ENCODE measurements around the gene KCNMB1.
A peak's percentile ranks its signal among the peaks of the same experiment; 100 is the strongest.
"Not testable (repeated sequence)": the region's sequence is repeated elsewhere in the genome, so short reads cannot be mapped to it uniquely, and the experiment has no call there.

The KCNMB1 gene

DNA sequence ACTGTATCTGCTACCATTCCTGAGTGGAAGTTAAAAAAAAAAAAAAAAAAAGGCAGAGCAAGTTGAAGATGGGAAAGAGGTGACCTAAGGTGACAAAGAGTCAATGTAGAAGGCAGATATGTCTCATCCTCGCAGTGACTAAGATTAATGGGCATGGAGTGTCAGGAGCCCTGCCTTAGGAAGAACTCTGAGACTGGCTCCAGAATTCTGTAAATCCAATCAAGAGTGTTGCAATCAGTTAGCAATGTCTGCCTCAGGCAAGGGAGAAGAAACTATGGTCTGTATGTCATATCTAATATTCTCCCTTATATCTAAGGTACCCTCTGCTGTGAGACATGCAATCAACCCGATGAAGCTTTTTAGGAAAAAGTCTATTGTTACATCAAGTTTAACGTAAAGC lies 24.7 kb upstream of the KCNMB1 start:
- DNase-seq = no peak

DNA sequence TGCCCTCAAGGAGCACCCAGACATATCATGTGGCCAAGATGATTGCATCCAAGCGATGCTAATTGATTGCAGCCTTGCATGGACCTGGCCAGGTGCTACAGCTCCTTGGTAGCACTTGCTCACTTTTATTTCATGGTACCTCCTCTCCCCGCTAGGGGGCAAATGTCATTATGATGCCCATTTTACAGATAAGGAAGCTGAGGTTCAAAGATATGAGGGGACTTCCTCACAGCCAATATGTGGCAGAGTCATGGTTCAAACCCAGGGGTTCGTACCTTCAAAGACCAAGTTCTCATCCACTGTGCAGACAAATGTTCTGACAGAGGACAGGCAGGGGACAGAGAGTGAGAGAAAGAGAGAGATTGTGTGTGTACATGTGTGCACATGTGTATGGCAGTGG lies 21.9 kb upstream of the KCNMB1 start:
- DNase-seq = no peak

DNA sequence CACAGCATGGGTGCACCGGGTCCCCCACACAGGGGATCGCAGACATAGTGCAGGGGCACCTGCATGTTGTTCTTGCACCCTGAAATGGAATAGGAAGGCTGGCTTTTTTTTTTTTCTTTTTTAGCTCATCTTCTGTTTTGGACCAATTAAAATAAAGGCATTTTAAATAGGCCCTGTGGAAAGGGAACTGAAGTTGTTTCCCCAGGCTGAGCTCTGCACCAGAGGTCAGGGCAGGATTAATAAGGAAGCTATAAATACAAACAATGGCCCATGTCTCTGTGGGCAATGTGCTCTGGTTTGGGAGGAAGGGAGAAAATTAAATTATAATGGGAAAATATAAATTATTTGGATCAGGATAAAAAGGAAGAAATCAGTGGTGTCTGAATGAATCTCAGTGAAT lies 21.2 kb upstream of the KCNMB1 start:
- DNase-seq = no peak

DNA sequence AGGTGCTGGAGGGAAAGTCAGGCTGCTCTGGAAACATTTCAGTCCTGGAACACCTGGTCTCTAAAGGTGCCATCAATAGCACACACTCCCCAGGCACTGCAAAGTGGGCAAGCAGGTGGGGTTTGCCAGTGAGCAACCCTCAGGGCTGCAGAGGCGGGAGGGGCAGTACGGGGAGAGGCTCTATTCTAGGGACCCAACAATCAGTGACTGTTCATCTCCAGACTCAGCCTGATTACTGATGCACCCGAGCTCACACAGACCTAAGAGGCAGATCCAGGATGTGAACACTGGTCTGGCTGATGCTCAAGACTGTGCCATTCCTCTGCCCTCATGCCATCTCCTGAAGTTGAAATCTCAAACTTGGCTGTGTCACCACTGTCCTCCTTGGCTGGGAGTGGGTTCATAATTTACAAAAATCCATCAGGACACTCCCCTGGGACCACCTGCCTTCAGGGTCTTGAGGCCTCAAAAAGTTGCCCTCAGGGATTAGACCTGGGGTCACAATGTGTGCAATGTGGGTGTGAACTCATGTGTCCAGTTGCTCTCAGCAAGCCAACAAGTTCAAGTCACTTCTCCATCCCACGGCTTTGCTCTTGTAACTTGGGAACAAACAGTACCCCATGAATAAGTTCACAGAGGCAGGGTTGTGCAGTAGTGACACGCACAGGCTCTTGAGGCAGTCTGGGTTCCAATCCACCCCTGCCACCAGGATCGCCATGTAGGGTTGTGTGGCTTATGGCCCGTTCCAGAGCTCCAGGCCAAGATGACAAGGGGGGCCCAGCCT lies 19.9 kb upstream of the KCNMB1 start:
- no peak for DNase-seq

DNA sequence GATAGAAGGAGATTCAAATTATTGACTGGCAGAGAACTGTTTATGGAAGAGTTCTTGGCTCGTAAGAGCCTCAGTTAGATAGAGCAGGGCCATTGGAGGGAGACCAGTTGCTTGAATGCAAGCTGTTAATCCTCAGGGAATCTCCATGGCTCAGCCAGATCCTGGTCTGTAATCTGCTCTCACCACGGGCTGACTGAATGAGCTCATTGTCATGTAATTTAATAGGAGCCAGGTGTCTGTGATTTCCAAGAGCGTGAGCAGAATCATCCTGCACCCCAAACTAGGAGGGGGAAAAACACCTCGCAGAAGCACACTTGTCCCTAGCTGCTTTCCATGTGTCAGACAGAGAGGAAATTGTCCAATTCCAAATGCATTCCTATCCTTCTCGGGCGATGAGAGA lies 19.1 kb upstream of the KCNMB1 start:
- peak; percentile 33 for DNase-seq

DNA sequence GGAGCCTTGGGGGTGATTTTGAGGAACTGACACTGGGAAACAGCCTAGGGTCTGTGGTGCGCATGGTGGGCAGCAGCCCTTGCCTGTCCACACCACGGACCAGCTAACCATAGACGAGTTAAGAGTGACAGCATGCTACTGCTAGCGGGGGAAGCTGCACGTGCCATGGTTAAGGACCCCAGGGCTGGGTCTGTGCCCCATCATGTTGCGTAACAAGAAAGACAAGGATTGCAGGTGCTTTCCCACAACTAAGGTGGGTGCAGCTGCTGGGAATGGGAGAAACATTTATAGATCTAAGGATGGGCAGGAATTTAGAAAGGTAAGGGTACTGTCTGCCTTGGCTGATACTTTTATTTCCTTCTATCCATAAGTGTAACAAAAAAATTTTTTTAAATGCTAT lies 17.9 kb upstream of the KCNMB1 start:
- no peak for DNase-seq

DNA sequence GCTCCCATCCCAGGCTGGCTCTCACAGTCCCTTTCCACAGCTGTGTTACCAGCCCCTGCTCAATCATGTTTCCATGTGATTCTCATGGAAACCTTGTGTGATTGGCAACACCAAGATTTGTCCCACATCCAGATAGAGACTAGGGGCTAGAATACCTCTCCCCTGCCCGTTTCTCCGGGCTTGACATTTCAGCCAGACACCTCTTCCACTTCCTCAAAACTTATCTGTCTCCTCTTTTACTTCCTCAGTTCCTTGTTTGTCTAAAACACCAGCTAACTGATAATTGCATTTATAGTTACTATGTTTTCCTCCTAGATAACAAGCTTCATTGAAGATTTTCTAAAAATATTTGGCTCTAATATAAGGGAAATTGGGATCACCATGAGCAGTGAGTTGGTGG lies 16.6 kb upstream of the KCNMB1 start:
- no peak for DNase-seq

DNA sequence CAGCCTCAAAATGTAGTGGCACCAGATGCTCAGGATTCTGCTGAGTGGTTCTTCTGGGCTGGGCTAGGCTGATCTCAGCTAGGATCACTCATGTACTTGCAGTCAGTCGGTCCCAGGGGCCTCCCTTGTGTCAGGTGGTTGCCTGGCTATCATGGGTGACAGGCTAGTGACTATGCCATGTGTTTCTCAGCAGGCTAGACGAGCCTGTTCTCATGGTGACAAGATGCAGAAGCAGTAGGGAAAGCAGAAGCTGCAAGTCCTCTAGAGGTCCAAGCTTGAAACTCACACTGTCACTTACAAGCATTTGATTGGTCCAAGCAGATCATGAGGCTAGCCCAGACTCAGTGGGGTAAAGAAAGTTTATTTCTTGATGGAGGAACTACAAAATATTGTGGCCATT lies 15.2 kb upstream of the KCNMB1 start:
- no peak for DNase-seq

DNA sequence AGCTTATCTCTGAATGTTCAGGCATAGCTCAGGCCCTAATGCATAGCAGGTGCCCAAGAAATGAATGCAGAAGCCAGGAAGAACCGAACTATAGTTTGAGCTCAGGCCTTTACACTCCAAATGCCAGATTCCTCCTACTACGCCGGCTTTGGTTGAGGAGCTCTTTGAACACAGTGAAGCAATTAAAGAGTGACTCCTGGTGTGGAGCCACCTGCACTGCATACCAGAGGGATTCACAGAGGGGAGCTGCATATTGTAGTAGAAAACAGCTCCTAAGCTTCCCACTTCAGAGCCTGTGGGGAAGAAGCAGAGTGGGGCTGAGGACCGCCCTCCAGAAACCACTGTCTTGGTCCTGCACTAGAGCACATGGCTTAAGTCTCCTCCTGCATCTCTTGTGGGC lies 14.5 kb upstream of the KCNMB1 start:
- no peak for DNase-seq

DNA sequence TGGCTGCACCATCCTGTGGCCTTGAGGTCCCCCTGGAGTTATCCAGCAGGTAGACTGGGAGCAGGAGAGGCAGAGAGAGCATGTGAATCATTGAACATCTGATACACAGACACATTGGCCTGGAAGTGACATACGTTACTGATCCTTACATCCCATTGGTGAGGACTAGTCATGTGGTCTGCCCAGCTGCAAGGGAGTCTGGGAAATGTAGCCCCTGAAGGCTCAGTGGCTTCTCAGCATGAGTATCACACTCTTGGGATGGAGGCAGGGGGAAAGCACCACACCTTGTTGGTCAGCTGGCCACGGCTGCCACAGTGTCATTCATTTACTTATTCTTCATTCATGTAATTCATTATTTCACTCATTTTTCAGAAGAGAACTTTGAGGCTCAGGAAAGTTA lies 13.3 kb upstream of the KCNMB1 start:
- DNase-seq = no peak

DNA sequence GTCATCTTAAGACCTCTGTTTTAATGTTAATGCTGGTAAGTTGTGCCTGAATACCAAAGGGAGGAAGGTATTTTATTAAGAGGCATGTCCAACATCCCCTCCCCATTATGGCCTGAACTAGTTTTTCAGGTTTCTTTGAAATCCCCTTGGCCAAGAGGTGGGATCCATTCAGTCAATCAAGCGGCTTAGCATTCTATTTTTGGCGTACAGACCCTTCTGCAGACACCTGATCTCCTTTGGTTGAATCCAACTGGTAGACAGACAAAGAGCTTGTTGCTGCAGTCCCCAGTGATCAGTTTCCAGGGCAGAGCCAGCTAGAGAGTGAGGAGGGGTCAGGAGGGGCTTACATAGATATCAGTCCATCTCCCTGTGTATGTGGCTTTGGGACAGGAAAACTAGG lies 7.9 kb upstream of the KCNMB1 start:
- no peak for DNase-seq

DNA sequence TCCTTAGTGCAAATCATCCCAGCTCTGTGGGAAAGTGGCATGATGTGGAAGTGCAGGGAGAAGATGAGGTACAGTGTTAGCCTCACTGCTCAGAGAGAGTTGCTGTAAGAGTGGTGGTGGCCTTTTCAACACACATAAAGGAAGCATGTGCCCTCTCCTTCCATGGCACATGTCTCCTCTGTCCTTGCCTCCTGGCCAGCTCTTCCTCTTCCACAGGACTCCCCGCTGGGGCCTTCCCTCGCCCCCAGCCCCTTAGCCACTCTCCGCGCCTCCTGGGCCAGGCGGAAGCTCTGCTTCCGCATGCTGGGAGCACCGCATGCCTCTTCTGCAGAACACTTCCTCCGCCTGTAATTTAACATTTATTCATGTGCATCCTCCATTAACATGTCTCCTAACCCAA lies 4.8 kb upstream of the KCNMB1 start:
- DNase-seq = no peak

DNA sequence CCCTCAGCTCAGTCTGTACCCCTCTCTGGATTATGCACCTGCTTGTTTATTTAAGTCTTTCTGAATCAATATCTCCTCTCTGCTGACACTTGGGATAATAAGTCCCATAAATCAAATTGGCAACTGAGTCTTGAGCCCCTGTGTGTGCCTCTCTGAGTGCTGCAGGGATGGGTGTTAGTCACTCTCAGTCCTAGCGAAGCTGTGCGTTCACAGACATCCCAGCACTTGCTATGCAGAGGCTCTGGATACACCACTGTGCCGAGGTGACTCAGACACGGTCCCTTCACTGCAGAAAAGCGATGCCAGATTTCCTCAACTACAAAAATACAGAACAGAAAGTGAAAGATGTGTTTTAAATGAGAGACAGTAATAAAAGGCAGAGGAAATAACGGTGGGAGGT lies 4.1 kb upstream of the KCNMB1 start:
- peak; percentile 71 for DNase-seq

DNA sequence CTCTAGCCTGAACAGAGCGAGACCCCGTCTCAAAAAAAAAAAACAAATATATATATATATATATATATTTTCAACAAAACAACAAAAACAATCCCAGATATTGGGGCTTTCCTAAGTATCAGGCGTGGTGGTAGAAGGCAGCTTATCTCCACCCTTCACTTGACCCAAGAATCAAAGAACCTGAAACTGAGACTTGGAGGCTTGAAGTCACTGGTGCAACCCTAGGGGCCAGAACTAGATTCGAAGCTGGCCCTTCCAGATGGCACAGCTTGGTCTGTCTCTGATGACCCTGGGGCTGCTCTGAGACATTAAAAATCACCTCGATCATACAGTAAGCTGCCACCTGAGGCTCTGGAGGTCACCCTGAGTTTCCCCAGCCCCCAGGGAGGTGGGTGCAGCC lies 1.3 kb upstream of the KCNMB1 start:
- DNase-seq = no peak

DNA sequence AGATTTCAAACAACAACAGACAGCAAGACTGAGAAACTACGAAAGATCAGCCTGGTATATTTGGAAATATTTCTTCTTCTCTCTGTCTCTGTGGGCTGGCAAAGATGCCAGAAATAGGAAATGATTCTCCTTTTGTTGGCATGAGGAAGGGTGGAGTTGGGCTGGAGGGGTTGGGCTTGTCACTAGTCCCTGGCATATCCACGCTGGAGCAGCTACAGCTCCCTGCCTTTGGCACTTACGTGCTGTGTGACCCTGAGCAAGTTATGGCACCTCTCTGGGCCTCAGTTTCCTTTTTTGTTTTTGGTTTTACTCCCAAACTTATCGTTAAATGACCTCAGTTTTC lies 354 bp upstream of the KCNMB1 start:
- no peak for DNase-seq

DNA sequence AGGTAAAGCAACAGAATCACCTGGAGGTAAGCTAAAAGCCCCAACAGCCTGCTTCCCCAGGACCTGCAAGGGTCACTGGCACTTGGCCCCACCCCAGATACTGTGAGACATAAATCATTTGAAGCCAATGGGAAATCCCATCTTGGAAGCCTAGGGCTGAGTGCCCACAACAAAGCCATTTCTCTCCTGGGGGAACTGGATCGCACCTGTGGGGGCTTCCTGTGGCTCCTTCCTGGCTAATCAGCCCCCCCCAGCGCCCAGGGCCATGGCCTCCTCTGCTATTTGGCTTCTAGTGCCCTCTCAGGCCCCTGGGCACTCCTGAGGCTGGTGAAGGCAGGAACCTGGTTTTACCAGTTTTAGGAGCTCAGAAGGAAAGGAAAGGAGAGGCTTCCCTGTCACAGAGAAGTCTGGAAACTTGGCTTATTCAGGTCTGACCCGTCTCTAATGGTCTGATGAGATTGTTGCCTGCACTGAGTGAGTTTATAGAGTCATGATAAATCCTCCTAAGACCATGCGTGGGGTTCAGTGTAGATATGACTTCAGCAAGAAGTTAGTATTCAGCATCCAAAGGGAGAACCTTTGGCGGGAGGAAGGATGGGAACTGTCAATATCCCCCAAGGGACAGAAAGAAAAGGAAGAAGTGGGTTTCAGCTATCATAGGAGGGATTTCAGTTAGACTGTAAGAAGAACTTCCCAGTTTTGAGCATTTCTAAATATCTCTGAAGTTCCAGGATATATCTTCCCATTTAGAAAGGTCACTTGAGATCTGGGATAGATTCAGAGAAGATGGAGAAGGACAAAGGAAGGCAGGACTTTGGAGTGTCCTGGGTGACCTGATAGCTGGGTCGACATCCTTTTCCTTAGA lies 1.2 kb downstream of the KCNMB1 start:
- DNase-seq = no peak

DNA sequence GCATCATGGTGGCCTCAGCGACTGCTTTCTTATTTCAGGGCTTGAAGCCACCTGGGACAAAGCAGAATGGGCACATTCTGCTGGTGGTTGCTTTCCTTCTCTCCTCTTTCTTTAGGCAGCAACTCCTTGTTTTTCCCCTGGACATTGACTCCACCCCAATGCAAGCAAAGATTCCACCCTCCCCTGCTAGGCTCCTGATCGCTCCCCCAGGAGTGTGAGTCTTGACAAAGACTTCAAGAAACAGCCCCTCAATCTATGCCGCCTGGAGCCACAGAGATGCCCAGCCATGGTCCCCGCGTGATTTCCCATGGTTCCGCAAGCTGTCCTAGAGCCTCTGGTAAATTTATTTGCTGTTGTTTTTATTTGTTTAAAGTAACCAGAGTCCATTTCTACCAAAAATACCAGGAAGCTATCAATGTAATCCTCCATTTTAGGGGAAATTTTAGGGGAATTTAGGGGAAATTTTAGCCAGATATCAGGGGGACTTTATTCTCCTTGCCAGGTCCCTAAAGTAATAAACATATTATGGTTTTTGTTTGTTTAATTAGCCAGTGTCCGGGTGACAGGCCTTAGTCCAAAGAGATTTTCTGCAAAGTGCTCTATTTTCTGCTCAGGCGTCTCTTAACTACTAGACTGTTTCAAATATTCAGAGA lies 2.3 kb downstream of the KCNMB1 start:
- no peak for DNase-seq

DNA sequence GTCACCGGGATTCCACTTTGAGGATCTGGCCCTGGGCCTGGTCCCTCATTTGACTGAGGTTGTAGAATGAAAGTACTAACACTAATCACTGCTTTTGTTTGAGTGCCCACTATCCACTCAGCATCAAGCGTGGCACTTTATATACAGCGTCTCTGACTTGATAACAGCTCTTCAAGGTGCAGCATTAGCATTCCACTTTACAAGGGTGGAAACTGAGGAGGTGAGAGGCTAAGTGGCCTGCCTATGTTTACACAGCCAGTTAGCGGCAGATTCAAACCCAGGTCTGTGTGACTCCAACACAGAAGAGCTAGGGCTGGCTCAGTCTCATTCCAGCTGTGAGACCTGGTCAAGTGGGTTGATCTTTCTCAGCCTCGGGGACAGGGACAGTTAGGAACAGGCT lies 5.9 kb downstream of the KCNMB1 start:
- DNase-seq = no peak

DNA sequence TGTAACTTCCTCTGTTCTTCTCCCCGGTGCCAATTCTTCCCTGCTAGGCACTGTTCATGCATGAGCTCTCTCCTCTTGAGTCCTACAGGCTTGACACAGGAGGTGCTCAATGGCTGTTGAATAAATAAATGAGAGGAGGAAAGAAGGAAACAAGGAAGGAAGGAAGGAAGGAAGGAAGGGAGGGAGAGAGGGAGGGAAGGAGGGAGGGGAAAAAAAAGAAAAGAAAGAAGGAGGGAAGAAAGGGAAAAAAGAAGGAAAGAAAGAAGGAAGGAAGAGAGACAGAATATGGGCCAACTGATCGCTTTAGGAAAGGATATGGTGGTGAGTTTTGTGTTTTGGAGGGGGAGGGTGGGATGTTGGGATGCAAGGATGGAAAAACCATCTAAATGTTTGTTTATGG lies 6.4 kb downstream of the KCNMB1 start:
- no peak for DNase-seq

DNA sequence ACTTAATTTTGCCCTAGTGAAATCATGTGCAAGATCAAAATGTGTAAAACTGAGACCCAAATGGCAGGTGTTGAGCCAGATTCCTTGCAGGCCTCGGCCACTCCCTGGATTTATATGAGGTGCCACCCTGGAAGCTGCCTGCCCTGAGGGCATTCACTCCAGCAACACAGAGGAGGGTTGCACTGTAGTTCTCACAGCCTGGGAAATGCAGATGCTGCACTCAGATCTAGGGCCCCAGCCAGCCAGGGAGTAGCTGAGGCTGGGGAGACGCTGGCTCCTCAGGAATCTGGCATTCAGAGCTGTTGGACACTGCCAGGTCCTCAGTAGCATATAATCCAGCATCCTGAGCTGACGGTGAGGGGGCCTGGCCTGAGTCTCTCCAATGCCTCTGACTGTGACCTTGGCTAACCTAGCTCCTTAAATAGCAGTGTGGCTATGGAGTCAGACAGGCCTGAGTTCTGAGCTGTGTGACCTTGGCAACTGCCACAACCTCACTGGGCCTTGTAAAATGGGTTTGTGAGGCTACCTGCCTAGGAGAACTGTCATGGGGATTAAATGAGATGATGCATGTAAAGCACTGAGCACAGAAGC lies 8.7 kb downstream of the KCNMB1 start:
- no peak for DNase-seq

DNA sequence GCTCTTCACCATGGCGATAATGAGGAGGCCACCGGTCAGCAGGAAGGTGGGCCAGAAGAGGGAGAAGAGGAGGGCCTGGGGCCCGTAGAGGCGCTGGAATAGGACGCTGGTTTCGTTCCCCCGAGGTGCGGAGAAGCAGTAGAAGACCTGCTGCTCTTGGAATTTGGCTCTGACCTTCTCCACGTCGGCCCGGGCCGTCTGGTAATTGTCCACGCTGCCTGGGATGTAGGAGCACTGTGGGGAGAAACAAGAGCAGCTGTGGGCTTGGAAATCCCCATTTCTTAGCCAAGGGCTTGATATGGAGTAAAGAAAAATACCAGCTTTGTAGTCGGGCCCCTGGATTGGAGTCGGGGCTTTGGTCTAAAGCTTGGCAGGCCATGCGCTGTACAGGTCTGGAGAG lies 10.4 kb downstream of the KCNMB1 start:
- DNase-seq = no peak

DNA sequence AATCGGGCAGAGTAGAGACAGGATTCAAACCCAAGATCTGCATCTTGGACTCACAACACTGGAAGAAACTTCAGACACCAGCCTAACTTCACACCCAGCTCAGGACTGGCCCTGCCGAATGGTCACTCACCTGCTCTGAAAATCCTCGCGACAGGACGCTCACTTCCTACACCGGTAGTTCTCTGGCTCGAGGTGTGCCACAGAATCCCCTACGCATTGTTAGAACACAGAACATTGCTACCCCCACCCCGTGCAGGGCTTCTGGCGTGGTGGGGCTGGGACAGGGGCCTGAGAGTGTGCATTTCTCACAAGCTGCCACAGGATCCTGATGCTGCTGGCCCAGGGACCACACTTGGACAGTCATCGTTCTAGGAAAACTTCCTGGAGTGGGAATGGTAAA lies 12.1 kb downstream of the KCNMB1 start:
- DNase-seq = no peak

DNA sequence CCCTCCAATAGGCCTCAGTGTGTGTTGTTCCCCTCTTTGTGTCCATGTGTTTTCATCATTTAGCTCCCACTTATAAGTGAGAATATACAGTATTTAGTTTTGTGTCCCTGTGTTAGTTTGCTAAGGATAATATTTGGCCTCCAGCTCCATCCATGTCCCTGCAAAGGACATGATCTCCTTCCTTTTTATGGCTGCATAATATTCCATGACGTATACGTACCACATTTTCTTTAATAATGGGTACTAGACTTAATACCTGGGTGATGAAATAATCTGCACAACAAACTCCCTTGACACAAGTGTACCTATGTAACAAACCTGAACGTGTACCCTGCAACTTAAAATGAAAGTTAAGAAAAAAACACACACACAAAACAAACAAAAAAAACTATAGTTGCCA lies 12.6 kb downstream of the KCNMB1 start:
- not testable (repeated sequence) for DNase-seq
